Hepatocyte (in vitro differentiated cells): Measurements from ENCODE around the gene ANKRD29. TPM values are rescaled to one million over a fixed set of nuclear protein-coding genes. Genes with fewer than 3 reads are reported as not detected.

ENCODE experiments used
- DNase-seq: peaks from one replicate; pipeline ENCODE4 v3.0.0-alpha.2; 2016; ENCODE audit warnings: low spot score
- H2AFZ ChIP-seq: fragments of 200-600 bp; sonication (generic); 2 replicates; pipeline ENCODE4 v1.6.0; 2016; ENCODE audit warnings: antibody characterized with exemption, mild to moderate bottlenecking
- H3K27ac ChIP-seq: fragments of 200-600 bp; sonication (generic); 2 replicates; pipeline ENCODE4 v1.5.1; 2016; ENCODE audit warnings: mild to moderate bottlenecking
- H3K27me3 ChIP-seq: fragments of 200-600 bp; sonication (generic); 2 replicates; pipeline ENCODE4 v1.6.1; 2016
- H3K36me3 ChIP-seq: fragments of 200-600 bp; sonication (generic); replicated peaks from 2 replicates; pipeline ENCODE4 v1.5.1; 2016; ENCODE audit warnings: low read depth; ENCODE audit not compliant: insufficient read depth
- H3K4me1 ChIP-seq: fragments of 200-600 bp; sonication (generic); 2 replicates; pipeline ENCODE4 v1.5.1; 2016; ENCODE audit warnings: mild to moderate bottlenecking, moderate library complexity; ENCODE audit not compliant: insufficient read depth
- H3K4me2 ChIP-seq: fragments of 200-600 bp; sonication (generic); 2 replicates; pipeline ENCODE4 v1.6.0; 2016
- H3K4me3 ChIP-seq: fragments of 200-600 bp; sonication (generic); 2 replicates; pipeline ENCODE4 v1.5.1; 2016; ENCODE audit warnings: mild to moderate bottlenecking
- H3K79me2 ChIP-seq: fragments of 200-600 bp; sonication (generic); 2 replicates; pipeline ENCODE4 v1.6.0; 2017; ENCODE audit warnings: mild to moderate bottlenecking
- H3K9me2 ChIP-seq: fragments of 200-600 bp; sonication (generic); replicated peaks from 2 replicates; pipeline ENCODE4 v1.6.0; 2017; ENCODE audit warnings: mild to moderate bottlenecking; ENCODE audit not compliant: insufficient read depth
- H3K9me3 ChIP-seq: fragments of 200-600 bp; sonication (generic); 2 replicates; pipeline ENCODE4 v1.5.1; 2016; ENCODE audit warnings: low read depth, mild to moderate bottlenecking
- H4K20me1 ChIP-seq: fragments of 200-600 bp; sonication (generic); 2 replicates; pipeline ENCODE4 v1.6.0; 2016; ENCODE audit warnings: mild to moderate bottlenecking; ENCODE audit not compliant: insufficient read depth, poor library complexity, severe bottlenecking
- EZH2 ChIP-seq: fragments of 200-600 bp; sonication (generic); IDR thresholded peaks from 2 replicates; pipeline ENCODE4 v1.6.1; 2016; ENCODE audit warnings: antibody characterized with exemption, mild to moderate bottlenecking, borderline replicate concordance
- EZH2phosphoT487 ChIP-seq: fragments of 200-600 bp; sonication (generic); IDR thresholded peaks from one replicate; pipeline ENCODE4 v1.6.1; 2018; ENCODE audit warnings: antibody characterized with exemption, mild to moderate bottlenecking, low read depth, moderate library complexity; ENCODE audit not compliant: unreplicated experiment, severe bottlenecking
- WGBS: methylation state at CpG from one replicate; pipeline ENCODE4 v1.1.6; 2016; ENCODE audit warnings: low lambda C conversion rate; ENCODE audit errors: missing lambda C conversion rate; 5-methylcytosine and 5-hydroxymethylcytosine counted together
- polyA plus RNA-seq: library from polyadenylated mRNA; unstranded; fragments of >200 nt; fragmentation: Nextera tagmentation; extraction: Ambion mirVana; gene quantifications from 2 replicates; pipeline ENCODE4 v1.2.1, GENCODE V29; 2016
- total RNA-seq: library from RNA; depleted of rRNA; stranded (reverse); fragments of >200 nt; gene quantifications from 2 replicates; pipeline ENCODE4 v1.2.3, GENCODE V29; 2014
- TF ChIP-seq, protein P1 (sequence below): fragments of 200-600 bp; sonication (generic); IDR thresholded peaks from 2 replicates; pipeline ENCODE4 v1.5.1; 2016; ENCODE audit warnings: antibody characterized with exemption, mild to moderate bottlenecking; ENCODE audit not compliant: poor library complexity

The ANKRD29 gene
- total and polyA plus RNA-seq, 2 experiments from 2014 or later = 7.7 to 12.1 TPM

GRCh38 chr18:23673725-23674124 lies 11.0 kb upstream of the ANKRD29 start:
- H3K9me3 ChIP-seq = no peaks in the 10 kb centered on the region
- no peak overlapping the region for H3K4me3 ChIP-seq
- H3K27me3 ChIP-seq = no peaks in the 10 kb centered on the region
- TF ChIP-seq EZH2phosphoT487 (no peak), EZH2 (no peak)
- TF ChIP-seq, protein P1, sequence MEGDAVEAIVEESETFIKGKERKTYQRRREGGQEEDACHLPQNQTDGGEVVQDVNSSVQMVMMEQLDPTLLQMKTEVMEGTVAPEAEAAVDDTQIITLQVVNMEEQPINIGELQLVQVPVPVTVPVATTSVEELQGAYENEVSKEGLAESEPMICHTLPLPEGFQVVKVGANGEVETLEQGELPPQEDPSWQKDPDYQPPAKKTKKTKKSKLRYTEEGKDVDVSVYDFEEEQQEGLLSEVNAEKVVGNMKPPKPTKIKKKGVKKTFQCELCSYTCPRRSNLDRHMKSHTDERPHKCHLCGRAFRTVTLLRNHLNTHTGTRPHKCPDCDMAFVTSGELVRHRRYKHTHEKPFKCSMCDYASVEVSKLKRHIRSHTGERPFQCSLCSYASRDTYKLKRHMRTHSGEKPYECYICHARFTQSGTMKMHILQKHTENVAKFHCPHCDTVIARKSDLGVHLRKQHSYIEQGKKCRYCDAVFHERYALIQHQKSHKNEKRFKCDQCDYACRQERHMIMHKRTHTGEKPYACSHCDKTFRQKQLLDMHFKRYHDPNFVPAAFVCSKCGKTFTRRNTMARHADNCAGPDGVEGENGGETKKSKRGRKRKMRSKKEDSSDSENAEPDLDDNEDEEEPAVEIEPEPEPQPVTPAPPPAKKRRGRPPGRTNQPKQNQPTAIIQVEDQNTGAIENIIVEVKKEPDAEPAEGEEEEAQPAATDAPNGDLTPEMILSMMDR = no peak
- no peaks in the 10 kb centered on the region for H3K36me3 ChIP-seq
- no peak overlapping the region for H2AFZ ChIP-seq
- no peak for DNase-seq
- H3K4me1 ChIP-seq = no peaks in the 10 kb centered on the region
- no peaks in the 10 kb centered on the region for H4K20me1 ChIP-seq
- H3K27ac ChIP-seq = no peak overlapping the region
- no peaks in the 10 kb centered on the region for H3K9me2 ChIP-seq
- H3K4me2 ChIP-seq = no peak overlapping the region
- H3K79me2 ChIP-seq = no peaks in the 10 kb centered on the region
- WGBS = 78% methylated on average over 1 of the region's 1 CpG

DNA sequence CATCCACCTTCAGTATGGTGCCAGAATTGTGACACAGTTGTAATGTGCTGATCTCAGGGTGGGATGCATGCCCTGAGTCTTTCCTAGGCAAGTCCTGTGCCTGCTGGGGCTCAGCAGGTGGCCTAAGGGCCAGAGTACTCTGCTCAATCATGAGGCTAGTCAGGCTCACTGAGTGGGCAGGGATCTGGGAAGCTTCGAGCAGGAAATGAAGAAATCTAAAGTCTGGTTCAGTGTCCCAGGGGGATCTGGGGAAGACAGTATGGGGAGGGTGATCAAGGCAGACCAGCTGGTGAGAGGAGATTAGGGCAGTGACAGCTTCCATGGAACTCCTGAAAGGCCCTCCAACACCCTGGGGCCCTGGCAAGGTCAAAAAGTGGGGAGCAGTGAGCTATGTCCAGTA lies 8.9 kb upstream of the ANKRD29 start:
- Histone ChIP-seq H3K4me3 (no peak overlapping the region), H4K20me1 (no peaks in the 10 kb centered on the region), H3K9me3 (no peaks in the 10 kb centered on the region), H3K9me2 (no peaks in the 10 kb centered on the region), H3K4me1 (no peaks in the 10 kb centered on the region), H3K36me3 (no peaks in the 10 kb centered on the region), H3K4me2 (no peak overlapping the region), H2AFZ (no peak overlapping the region), H3K27ac (no peak overlapping the region), H3K27me3 (no peaks in the 10 kb centered on the region), H3K79me2 (no peaks in the 10 kb centered on the region)
- TF ChIP-seq EZH2phosphoT487 (no peak), EZH2 (no peak)
- TF ChIP-seq, protein P1 = no peak
- WGBS = 59% methylated on average over 1 of the region's 1 CpG
- no peak for DNase-seq

- TF ChIP-seq, protein P1 = no peak
- no peak for TF ChIP-seq EZH2
- no peak for TF ChIP-seq EZH2phosphoT487
- Histone ChIP-seq H3K4me1 (no peaks in the 10 kb centered on the region), H3K4me3 (no peak overlapping the region), H3K36me3 (no peaks in the 10 kb centered on the region), H3K4me2 (no peak overlapping the region), H3K27ac (no peak overlapping the region), H2AFZ (no peak overlapping the region), H3K27me3 (peaks cover 5% of the 10 kb centered on the region), H3K79me2 (no peaks in the 10 kb centered on the region), H3K9me2 (no peaks in the 10 kb centered on the region), H3K9me3 (no peaks in the 10 kb centered on the region), H4K20me1 (no peaks in the 10 kb centered on the region)
- no peak for DNase-seq
- 90% methylated on average over 4 of the region's 4 CpGs for WGBS
Observed at GRCh38 chr18:23669804-23670405, 7.2 kb upstream of the ANKRD29 start.

- WGBS = 77% methylated on average over 8 of the region's 8 CpGs
- Histone ChIP-seq H4K20me1 (no peaks in the 10 kb centered on the region), H3K9me2 (no peaks in the 10 kb centered on the region), H3K27me3 (peaks cover 5% of the 10 kb centered on the region), H3K4me1 (no peaks in the 10 kb centered on the region), H3K4me3 (no peak overlapping the region), H3K27ac (no peak overlapping the region), H3K36me3 (no peaks in the 10 kb centered on the region), H3K79me2 (no peaks in the 10 kb centered on the region), H3K4me2 (no peak overlapping the region), H2AFZ (no peak overlapping the region), H3K9me3 (no peaks in the 10 kb centered on the region)
- TF ChIP-seq EZH2phosphoT487 = no peak
- TF ChIP-seq, protein P1 = no peak
- no peak for TF ChIP-seq EZH2
- DNase-seq = no peak
Observed at GRCh38 chr18:23669202-23669766, 6.6 kb upstream of the ANKRD29 start.
